K562 treated with DMSO at 1 percent for 12 hours (cell line): ENCODE measurements around the gene TAS2R30. TPM values are rescaled to one million over a fixed set of nuclear protein-coding genes. Genes with fewer than 3 reads are reported as not detected.

Experiments used
- total RNA-seq: library from RNA; unstranded; fragments of 300-600 nt; gene quantifications from 2 replicates; pipeline ENCODE4 v1.2.3, GENCODE V29; 2022; ENCODE audit not compliant: insufficient read depth

The TAS2R30 gene, protein sequence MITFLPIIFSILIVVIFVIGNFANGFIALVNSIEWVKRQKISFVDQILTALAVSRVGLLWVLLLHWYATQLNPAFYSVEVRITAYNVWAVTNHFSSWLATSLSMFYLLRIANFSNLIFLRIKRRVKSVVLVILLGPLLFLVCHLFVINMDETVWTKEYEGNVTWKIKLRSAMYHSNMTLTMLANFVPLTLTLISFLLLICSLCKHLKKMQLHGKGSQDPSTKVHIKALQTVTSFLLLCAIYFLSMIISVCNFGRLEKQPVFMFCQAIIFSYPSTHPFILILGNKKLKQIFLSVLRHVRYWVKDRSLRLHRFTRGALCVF
- not detected in 2 replicates for total RNA-seq

DNA sequence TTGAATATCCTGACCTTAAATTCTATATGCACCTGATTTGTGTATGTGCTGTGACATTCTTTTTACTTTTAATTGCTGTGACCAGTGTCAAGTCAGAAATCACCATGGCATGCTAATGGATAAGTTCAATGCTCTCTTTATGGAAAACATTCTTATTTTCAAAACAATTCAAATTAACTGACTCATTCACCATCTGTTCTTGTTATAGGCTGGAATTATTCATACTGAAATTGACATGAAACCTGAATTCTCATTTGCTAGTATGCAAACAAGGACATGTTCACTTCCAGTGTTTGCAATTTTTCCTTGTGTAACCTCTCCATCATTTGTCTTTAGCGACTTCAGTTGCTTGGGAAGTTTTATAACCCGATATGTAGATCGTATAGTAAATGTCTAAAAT lies at the start of gene TAS2R30:
Gene TAS2R30, minus strand, starts transcription at position 340 of the 400 bp plus-strand sequence. CDS start 400 bp downstream, outside the sequence.

DNA sequence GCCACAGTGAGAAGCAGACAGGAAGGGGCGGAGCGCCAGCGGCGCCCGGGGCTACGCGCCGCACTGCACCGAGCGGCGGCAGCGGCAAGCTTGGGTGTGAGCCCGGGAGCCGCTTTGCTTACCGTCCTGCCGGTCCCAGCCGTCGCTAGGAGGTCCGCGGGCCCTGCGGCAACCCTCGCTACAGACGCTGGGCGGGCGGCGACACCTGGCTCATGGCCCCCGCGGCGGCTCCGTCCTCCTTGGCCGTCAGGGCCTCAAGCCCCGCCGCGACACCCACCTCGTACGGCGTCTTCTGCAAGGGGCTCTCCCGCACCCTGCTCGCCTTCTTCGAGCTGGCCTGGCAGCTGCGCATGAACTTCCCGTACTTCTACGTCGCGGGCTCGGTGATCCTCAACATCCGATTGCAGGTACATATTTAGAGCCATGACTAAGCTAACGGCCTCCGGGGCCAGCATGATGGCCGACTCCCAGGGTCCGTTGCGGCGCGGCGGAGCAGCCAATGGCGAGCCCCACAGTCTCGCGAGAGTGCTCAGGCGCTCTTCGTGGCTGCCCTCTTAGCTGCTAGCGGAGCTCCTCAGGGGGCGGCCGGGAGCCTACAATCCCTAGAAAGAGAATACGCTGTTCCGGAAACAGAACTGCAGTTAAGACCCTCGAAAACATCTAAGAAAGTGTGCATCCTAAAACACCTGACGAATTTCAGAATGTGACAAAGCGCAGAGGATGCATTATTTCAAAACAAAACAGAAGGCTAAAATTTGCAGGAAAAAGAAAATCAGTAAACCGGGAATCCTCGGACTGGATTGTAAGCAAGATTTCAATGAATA lies 36.9 kb upstream of the TAS2R30 start, which contains the start of gene SMIM10L1:
Gene SMIM10L1, plus strand, starts transcription at position 50 of the 824 bp plus-strand sequence. Its CDS starts 163 bp downstream, at position 213.

DNA sequence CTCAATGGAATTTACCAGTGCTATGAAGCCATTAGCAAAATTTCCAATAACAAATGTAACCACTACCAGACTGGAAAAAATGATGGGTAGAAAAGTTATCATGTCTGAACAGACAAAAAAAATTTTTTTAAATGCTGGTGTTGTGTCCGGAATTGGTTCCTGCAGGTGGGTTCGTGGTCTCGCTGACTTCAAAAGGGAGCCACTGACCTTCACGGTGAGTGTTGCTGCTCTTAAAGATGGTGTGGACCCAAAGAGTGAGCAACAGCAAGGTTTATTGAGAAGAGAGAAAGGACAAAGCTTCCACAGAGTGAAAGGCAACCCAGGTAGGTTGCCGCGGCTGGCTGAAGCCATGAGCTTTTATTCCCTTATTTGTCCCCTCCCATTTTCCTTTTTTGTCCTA lies 42.3 kb downstream of the TAS2R30 start, which contains the start of gene TAS2R43:
Gene TAS2R43, minus strand, starts transcription at position 186 of the 400 bp plus-strand sequence. Its CDS starts 84 bp downstream, at position 102.

Other genes starting within 250 kb of the TAS2R30 start
- gene TAS2R13, start 225.1 kb downstream of the TAS2R30 start, total RNA-seq, result not detected in 2 replicates
- gene PRH2, start 205.4 kb downstream of the TAS2R30 start, total RNA-seq, result not detected in 2 replicates
- gene TAS2R14, start 195.4 kb downstream of the TAS2R30 start, total RNA-seq, result 0.92 and 0.94 TPM in 2 replicates
- gene TAS2R50, start 147.7 kb downstream of the TAS2R30 start, total RNA-seq, result not detected in 2 replicates
- 0.70 TPM in 1 of 2 replicates, not detected in the other for gene TAS2R20, start 136.3 kb downstream of the TAS2R30 start, total RNA-seq
- not detected in 2 replicates for gene TAS2R19, start 112.0 kb downstream of the TAS2R30 start, total RNA-seq
- not detected in 2 replicates for gene TAS2R31, start 103.2 kb downstream of the TAS2R30 start, total RNA-seq
- not detected in 2 replicates for gene TAS2R46, start 72.3 kb downstream of the TAS2R30 start, total RNA-seq
- not detected in 2 replicates for gene TAS2R43, start 42.3 kb downstream of the TAS2R30 start, total RNA-seq
- 9.1 and 10.7 TPM in 2 replicates for gene SMIM10L1, start 36.5 kb upstream of the TAS2R30 start, total RNA-seq
- gene TAS2R42, start 52.3 kb upstream of the TAS2R30 start, total RNA-seq, result not detected in 2 replicates
- not detected in 2 replicates for gene PRB3, start 135.1 kb upstream of the TAS2R30 start, total RNA-seq
- not detected in 2 replicates for gene PRB4, start 175.8 kb upstream of the TAS2R30 start, total RNA-seq